ENCODE results near the gene TRIM66. TPM values are rescaled to one million over a fixed set of nuclear protein-coding genes. Genes with fewer than 3 reads are reported as not detected.

Gene TRIM66
- total RNA-seq, 1 experiment from 2014 or later, result 2.1 TPM

GRCh38 chr11:8654503-8654902 is 28.0 kb downstream of the TRIM66 start:
- peak overlapping the region in 1 of 3 experiments; percentile 5; a peak in 1 of 7 replicates for H3K27ac Mint-ChIP-seq
- no peaks in the 10 kb centered on the region; a peak in 1 of 5 replicates for H3K9me3 Mint-ChIP-seq
- Histone ChIP-seq H2BK5ac (ENCODE audit: insufficient read length, low read length) (no peak overlapping the region), H3K56ac (ENCODE audit: insufficient read length, low read depth, low read length) (no peak overlapping the region), H4K91ac (ENCODE audit: insufficient read length, low read depth, low read length) (no peak overlapping the region), H3K4me1 (ENCODE audit: insufficient read depth, low read length) (no peaks in the 10 kb centered on the region), H2BK15ac (ENCODE audit: low read depth, low read length) (no peak overlapping the region), H3K27me3 (ENCODE audit: insufficient read depth, low read length) (no peaks in the 10 kb centered on the region), H4K8ac (replicated peaks; ENCODE audit: insufficient read length, low read depth, low read length) (no peak overlapping the region), H2AFZ (ENCODE audit: low read length) (no peak overlapping the region), H3K18ac (ENCODE audit: insufficient read length, low read depth, low read length) (no peak overlapping the region), H3K27ac (ENCODE audit: insufficient read length, low read depth, low read length) (no peak overlapping the region), H3K79me1 (ENCODE audit: insufficient read depth, low read depth, low read length, poor library complexity, severe bottlenecking) (no peaks in the 10 kb centered on the region), H3T11ph (ENCODE audit: low read length) (no peak overlapping the region), H3K23me2 (ENCODE audit: insufficient read length, low read depth, low read length, poor library complexity, severe bottlenecking) (no peaks in the 10 kb centered on the region), H2BK12ac (ENCODE audit: insufficient read length, low read depth, low read length) (no peak overlapping the region), H3K4me2 (ENCODE audit: insufficient read depth, insufficient read length, low read length) (no peak overlapping the region), H4K5ac (ENCODE audit: insufficient read length, low read depth, low read length) (no peak overlapping the region), H3K9ac (ENCODE audit: extremely low read depth, insufficient read length, low read length) (no peak overlapping the region), H2BK120ac (ENCODE audit: low read depth, low read length, poor library complexity, severe bottlenecking) (no peak overlapping the region), H3K79me2 (ENCODE audit: insufficient read depth, low read length) (no peaks in the 10 kb centered on the region; the same call in 1 of the 2 replicates), H2BK20ac (ENCODE audit: low read depth, low read length, poor library complexity, severe bottlenecking) (no peak overlapping the region), H2AK5ac (ENCODE audit: insufficient read length, low read length) (no peak overlapping the region), H3K14ac (ENCODE audit: insufficient read depth, low read length) (no peak overlapping the region), H3K23ac (ENCODE audit: insufficient read length, low read depth, low read length) (no peak overlapping the region), H3K4ac (ENCODE audit: low read depth, low read length) (no peak overlapping the region), H4K20me1 (ENCODE audit: control insufficient read depth, insufficient read depth, insufficient read length) (no peaks in the 10 kb centered on the region), H3K9me3 (ENCODE audit: control insufficient read depth, low read depth, low read length) (no peaks in the 10 kb centered on the region)
- no peaks in the 10 kb centered on the region for H3K27me3 Mint-ChIP-seq (ENCODE audit: low read depth)
- no peak for DNase-seq
- no peak for TF ChIP-seq CTCF (conservative IDR thresholded peaks at IDR 0.05)
- no peak overlapping the region for H3K4me3 Mint-ChIP-seq
- H3K4me1 Mint-ChIP-seq, result peaks cover 9 to 11% of the 10 kb centered on the region in 2 experiments
- no CpG with 5 or more reads among the region's 4 CpGs for WGBS (ENCODE audit: extremely low coverage, insufficient read length, low lambda C conversion rate)
- no peaks in the 10 kb centered on the region for H3K36me3 Mint-ChIP-seq (ENCODE audit: insufficient read depth in 1 of 3, low read depth in 3 of 3)
